Activated effector memory CD4-positive, alpha-beta T cell treated with Interleukin-2 at 50 U/mL for 16 hours (primary cell): ENCODE data around the gene SLC9A1.
"Not testable (repeated sequence)": the region's sequence is repeated elsewhere in the genome, so short reads cannot be mapped to it uniquely, and the experiment has no call there.

Source experiments
- DNase-seq: peaks from one replicate; pipeline ENCODE4 v3.0.0-alpha.2; 2020

SLC9A1 gene

DNA sequence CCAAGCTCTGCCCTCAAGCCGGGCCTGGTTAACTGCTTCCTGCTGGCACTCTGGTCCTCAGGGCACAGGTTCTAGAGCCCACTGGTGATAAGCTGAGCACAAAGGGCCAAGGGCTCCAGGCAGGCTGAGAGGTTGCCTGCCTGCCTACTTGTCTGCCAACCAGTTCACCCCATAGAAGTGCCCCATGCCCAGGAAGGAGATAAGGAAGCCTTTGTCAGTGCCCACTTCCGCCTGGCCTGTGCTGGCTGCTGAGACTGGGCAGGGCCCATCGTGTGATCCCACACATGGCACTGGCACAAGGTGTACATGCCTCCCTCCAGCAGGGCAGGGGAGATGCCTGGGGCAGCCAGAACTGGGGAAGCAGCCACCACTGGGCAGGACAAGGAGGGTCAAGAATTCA, 24.1 kb downstream of the SLC9A1 start:
- no peak for DNase-seq

DNA sequence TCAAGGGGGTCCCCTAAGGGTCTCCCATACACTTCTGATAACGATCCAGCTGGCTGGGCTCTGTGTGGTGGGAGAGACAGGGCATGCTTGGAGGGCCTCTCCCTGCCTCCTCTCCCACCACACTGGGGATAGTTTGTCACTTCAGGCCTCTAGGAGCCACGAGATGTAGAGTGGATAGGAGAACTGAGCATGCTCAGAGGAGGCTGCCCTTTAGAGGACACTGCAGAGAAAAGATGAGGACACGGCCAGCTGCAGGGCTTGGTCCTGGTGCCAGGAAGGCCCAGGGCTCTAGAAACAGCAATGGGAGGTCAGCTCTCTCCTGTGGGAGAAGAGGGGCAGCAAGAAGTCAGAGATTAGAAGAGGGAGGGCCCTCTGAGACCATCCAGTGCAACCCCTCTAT, 25.7 kb downstream of the SLC9A1 start:
- DNase-seq: no peak

DNA sequence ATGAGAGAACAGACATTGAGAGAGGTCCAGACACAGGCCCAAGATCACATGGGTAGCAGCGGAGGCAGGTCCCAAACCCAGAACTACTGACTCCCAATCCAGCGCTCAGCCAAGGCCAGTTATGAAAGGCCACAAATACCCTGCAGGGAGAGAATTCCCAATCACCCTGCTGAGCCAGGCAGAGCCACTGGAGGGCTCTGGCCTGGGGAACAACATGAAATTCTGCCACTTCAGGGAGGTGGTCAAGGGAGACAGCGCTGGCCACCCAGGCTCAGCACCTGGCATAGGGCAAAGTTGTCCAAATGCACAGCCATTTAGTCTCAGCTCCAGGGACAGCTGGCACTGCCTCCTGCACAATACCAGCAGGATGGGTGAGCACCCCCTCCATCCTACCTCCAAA, 27.5 kb downstream of the SLC9A1 start:
- DNase-seq: no peak

DNA sequence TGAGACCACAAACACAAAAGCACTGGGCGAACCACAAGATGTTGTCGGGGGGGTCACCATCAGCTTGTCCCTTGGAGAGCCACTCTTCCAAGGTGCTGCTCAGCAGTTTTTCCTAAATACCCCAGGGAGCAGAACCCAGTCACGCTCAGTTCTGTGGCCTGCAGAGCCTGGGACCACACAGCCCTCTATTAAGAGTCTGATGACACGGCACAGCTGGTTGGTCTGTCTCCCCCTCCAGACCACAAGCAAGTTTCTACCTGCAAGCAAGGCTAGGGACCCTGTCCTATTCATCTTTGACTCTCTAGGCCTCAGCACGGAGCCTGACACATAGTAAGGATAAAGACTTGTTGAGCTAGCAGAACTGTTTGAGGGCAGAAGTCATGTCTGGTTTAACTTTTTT, 28.5 kb downstream of the SLC9A1 start:
- no peak for DNase-seq

DNA sequence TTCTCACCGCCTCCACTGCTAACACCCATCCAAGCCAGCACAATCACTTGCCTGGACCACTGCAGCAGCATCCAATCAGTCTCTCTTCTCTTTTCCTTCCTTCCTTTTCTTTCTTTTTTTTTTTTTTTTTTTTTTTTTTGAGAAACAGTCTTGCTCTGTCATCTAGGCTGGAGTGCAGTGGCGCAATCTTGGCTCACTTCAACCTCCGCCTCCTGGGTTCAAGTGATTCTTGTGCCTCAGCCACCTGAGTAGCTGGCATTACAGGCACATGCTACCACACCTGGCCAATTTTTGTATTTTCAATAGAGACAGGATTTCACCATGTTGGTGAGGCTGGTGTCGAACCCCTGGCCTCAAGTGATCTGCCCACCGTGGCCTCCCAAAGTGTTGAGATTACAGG, 29.8 kb downstream of the SLC9A1 start:
- not testable (repeated sequence) for DNase-seq

DNA sequence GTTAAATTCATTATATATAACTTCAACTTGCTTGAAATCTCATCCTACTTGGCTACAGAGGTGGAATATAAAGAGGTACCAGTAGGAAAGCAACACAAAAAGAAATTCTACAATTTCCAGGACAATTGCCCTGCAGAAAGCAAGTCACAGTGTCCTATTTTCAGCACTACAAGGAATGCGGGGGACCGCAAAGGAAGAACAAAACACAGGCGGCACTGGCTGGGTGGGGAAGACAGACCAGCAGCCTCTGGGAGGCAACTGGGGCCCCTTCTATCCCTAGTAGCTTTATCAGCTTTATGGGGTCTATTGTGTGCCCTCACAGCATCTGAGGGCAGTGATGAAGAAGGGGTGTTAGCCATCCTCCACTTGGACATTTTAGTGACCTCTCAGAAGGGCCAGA, 30.5 kb downstream of the SLC9A1 start:
- DNase-seq: no peak

DNA sequence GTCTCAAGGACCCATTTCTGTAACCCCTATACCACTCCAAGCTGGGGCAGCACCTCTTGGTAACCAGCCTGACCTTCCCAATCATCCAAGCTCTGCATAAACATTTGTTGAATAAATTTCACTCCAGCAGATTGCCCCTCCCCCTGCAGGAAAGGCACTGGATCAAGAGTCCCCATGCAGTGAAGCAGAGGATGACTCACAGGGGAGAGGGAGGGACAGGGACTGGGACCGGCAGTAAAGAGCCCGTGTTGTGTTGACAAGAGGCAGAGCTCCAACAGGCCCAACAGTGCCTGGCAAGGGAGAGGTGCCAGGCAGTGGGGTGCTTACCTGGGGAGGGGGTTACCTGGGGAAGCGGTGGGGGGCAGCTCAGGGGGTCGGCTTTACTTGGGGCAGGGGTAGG, 32.3 kb downstream of the SLC9A1 start:
- no peak for DNase-seq

DNA sequence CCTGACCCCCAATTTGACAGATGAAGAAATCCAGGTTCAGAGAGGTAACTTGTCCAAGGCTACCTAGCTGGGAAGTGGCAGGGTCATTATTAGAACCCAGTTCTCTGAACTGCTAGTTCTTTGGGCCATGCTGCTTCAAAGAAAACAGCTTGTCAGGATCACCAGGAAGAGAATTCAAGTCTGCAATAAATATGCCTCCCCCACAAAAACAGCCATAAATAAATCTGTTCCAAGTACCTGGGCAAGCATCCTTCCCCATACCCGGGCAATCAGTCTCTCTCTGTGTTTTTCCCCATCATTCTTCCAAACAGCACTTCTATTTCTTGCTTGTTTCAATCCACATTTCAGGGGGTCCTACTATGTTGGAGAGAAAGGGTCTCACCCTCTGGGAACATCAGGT, 34.1 kb downstream of the SLC9A1 start:
- DNase-seq: no peak

DNA sequence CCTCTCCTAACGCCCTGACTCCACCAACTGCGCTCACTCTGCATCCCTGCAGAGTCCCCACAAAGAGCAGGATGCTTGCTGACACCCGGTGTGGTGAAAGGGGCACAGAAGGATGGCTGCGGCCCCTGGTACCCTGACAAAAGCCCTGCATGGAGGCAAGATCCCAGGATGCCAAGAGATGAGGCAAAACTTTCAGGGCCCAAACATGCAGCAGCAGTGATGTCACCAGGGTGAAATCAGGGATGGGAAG, 36.6 kb downstream of the SLC9A1 start:
- no peak for DNase-seq

DNA sequence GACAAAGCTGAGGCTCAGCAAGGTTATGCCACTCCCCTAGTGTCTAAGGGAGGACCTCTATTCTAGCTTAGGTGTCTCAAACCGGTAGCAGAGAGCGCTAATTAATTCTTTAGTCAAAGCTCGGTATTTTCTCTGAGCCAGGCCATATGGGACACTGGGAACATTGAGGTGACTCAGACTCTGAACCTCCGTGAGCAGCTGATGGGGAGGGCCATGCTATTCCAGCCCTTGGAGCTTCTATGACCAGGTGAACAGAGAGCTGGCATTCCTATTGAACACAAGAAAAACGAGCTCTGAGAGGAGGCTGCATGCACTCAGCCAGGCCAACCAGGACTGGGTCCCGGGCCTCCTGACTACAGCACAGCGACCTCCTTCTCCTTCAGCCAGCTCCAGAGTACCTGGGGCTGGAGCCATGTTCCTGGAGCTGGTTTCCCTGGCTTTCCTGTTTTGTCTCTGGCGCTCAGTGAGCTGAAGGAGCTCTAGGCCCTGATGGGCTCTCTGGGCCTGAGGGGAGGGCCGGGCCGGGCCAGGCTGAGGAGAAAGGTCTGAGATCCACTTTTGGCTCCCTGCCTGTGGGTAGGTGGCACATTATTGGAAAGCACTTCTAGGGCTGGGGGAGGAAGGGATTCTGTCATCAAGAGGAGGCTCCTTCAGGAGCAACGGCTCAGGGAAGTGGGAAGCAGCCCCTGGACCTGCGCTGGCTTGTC, 37.0 kb downstream of the SLC9A1 start:
- DNase-seq: no peak

DNA sequence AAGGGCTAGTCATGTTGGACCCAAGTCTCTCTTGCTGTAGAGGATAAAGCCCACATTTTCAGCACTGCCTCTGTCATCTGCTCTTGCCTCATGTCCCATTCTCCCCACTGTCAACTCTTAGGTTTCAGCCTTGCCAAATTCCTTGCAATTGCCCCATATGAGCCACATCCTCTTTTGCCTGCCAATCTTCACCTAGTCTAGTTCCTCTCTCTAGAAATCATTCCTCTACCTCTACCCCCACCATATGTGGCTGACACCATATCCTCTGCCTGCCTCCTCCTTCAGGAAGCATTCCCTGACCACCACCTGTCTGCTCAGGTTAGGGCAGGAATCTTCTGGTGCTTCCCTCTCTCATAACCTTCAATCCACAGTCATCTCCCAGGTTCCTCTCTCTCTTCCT, 38.2 kb downstream of the SLC9A1 start:
- DNase-seq: no peak

DNA sequence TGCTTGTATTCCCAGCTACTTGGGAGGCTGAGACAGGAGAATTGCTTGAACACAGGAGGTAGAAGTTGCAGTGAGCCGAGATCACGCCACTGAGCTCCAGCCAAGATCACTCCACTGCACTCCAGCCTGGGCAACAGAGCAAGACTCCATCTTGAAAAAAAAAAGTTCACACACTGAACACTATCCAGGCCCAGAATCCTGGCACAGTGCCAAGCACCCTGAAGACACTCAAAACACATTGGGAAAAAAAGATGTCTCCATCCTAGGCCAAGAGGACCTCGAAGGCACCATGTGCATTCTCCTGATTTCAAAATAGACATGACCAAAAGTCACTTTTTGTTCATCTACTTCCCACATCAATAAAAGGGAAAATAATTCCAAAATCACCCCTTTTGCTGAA, 38.7 kb downstream of the SLC9A1 start:
- no peak for DNase-seq

DNA sequence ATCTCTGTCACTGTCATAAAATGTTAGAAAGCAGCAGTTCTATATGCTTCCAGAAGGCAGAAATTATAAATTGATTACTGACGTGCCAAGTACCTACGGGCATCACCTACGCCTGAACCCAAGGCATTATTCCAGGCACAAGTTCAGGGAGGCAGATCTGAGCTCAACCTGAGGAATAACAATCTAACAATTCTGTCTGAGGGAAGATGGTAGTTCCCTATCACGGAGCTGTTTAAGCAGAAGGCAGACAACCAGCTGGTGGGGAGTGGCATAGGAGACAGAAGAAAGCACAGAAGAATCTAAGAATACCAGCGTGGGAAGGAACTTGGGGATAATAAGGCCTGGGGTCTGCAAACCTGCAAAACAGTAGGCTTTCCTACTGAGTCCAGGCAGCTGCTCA, 40.4 kb downstream of the SLC9A1 start:
- no peak for DNase-seq

DNA sequence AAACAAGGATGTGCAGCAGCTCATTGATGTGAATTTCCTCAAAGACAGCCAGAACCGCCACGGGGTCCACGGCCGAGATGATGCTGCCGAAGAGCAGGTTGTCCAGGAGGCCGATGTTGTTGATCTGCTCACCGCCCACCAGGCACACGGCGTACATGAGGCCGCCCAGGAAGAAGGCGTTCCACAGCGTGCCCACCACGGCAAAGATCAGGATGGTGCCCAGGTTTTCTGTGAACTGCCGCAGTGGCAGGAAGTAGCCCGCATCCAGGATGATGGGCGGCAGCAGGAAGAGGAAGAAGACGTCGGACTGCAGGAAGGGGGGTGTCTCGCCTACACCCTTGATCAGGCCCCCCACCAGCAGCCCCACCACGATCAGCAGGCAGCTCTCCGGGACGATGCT, 41.1 kb downstream of the SLC9A1 start:
- DNase-seq: no peak

DNA sequence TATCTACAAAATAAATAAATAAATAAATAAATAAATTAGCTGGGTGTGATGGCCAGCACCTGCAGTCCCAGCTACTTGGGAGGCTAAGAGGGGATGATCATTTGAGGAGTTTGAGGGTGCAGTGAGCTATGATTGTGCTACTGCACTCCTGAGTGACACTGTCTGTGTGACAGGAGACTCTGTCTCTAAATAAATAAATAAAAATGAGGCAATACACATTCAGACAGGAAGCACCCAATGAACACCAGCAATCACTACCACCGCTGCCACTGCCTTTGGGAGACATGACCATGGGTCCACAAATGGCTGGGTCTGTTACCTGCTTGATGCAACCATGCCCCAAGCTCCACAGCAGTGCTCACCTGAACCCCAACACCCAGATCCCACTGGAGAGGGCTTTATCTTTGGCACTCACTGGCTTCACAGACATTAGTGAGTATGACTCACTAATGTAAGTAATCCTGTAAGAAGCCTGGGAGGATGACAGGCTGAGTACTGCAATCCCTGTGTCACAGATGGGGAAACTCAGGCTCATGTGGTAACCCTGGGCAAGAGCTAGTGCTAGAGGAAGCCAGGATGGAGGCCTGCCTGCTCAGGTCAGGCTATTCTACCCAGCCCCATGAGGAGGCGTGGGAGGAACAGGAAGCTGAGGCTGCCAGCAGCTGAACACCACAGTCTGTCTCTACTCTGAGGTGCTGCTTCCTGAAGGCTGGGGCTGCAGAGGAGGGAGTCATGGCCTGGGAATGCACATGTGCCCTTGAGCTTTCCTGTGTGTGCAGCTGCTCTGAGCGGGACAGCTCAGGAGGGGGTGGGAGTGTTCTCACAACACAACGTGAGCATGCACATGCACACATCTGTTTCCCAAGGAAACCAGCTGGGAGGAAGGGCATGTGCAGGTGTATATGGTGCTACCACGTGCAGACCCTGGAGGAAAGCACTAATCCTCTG, 43.0 kb downstream of the SLC9A1 start:
- peak; percentile 56 for DNase-seq

DNA sequence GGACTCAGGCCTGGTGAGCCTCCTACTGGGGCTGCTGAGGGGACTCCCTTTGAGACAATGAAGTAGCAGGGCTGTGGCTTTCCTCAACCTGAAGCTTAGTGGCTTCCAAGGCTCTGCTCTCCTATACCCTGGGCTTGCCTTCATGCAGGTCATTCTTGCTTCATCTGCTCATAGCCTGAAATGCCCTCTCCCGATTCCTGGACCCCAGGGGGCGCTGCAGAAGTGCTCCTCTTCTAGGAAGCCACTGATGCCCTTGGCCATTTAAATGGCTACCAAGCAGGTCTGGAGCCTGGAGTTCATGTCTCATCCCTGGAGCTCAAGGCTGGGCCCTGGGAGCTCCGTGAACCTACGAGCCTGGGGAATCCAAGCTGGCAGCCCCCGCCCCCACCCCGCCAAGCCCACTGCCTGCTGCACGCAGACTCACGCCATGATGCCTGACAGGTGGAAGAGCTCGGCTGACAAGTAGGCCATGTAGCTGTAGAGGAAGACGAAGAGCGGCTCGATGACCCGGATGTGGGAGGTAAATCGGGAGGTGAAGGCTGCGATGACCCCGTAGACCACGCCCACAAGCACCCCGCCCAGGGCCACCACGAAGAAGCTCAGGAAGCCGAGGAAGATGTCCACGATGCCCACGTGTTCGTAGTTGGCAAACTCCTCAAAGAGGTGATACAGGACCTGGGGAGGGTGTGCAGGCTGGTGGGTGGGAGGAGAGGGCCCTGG, 45.7 kb downstream of the SLC9A1 start:
- DNase-seq: no peak

DNA sequence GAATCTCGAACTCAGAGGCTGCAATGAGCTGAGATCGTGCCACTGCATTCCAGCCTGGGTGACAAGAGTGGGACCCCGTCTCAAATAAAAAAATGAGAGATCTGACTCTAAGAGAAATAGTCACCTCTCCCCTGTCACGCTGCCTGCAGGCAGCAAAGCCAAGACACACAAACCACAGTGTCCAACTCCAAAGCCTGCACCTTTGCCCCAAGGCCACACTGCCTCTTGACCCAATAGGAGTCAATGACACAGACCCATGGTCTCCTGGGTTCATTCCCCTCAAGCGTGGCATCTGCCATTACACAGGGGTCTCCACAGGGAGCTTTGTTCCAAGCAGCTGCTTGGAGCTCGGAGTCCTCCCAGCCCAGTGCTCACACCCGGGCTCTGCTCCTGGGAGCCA, 46.3 kb downstream of the SLC9A1 start:
- no peak for DNase-seq

DNA sequence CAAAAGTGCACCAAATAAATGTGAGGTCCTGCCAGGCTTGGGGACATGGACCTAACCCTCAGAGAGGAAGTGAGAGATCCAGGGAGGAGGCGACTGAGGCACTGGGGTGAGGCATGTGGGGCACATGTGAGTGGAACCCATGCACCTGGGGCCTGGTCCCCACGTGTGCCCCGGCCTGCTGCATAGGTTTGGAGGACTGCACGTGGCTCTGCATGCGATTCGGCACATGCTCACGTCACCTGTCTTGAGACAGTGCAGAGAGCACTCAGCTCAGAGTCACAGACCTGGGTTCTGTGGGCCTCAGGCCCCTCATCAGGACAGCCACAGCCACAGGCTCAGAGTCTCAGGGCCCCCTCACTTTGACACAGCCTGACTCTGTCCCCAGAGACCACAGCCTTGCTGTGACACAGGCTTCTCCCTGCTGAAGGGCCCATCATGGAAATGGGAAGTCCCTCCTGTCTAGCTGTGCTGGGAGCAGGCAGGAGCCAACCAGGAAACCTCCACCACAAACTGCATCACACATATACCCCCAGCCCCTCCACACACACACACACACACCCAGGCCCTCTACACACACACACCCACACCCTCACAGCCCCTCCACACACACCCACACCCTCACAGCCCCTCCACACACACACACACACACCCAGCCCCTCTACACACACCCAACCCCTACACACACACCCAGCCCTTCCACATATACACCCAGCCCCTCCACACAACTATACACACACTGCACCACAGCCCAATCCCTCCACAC, 48.2 kb downstream of the SLC9A1 start:
- DNase-seq: no peak

DNA sequence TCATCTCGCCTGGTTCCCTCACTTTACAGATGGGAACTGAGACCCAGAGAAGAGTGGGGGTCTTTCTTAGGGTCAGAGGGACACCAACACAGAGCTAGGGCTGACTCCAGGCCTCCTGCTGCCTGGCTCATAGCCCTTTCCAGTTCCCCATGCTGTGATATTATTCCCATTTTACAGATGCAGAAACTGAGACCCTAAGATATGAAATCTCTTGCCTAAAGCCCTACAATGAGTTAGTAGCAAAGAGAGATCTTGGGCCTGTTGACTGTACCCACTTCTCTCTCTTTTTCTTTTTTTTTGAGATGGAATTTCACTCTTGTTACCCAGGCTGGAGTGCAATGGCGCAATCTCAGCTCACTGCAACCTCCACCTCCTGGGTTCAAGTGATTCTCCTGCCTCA, 49.9 kb downstream of the SLC9A1 start:
- DNase-seq: no peak

DNA sequence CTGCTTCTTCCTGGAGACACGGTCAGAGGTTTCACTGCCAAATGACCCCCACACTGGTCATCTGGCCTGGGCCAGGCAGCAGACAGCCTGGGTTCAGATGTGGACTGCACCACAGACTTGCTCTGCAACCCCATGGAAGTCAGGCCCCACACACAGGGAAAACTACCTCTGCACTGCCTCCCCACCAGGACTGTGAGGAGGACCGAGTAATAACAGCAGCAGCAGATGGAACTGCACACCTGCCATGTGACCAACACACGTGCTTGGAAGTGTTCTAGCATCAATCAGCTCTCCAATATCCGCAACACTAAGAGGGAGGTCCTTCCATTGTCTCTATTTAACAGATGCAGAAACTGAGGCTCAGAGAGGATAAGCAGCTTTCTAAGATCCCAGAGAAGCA, 51.4 kb downstream of the SLC9A1 start:
- DNase-seq: no peak

DNA sequence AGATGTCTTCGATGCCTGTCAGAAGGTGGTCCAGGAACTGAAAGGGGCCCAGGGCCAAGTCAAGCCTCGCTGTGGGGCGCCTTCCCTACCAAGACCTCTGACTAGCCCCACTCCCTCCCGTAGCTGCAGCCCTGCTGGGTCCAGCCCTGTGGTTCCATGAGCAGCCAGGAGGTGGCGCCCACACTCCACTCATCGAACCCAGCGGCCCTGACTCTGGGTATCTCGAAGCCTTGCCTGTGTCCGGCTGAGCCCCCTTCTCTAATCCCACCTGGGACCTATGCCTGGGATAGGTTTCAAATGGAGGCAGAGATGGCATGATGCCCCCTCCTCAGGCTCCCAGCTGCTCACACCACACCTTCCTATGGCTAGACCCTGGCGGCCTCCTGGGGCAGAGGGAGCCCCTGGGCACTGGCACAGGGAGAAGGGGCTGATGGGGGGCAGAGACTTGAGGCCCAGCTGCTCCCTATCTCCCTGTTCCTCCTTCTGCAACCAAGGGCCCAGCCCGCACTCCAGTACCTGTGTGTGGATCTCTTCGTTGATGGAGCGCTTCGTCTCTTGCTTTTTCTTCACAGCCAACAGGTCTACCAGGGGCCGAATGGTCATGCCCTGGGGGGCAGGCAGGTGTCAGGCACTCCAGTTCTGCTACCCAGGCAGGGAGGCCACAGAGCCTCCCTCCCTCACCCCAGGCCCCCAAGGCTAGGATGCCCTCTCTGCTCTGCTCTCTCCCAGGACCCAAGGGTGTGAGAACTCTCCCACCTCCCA, 52.0 kb downstream of the SLC9A1 start:
- DNase-seq: peak; percentile 64

DNA sequence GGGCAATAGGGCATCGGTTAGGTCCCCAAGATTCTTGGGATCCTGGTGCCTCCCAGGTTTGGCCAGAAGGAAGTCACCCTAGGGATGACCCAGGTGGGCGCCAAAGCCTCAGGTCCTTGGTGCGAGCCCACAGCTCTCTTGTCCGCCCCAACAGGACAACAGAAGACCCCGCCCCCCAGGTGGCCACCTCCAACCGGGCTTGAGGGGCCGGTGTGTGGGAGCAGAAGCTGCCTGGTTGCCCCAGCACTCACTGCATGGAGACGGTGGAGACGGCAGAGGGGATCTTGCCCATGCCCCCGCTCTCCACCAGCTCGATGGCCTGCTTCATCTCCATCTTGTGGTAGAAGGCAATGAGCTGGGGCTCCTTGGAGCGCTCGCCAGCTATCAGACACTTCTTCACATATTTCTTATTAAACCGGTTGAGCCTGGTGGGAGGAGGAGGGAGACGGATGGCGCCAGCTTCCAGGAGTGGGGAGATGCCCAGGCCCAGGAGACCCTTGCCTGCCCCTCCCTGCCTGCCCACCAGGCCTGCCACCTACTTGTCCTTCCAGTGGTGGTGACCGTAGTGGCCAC, 52.7 kb downstream of the SLC9A1 start:
- DNase-seq: no peak
